Stimulated activated CD4-positive, alpha-beta T cell treated with anti-CD3 and anti-CD28 coated beads, Interleukin-4, amount 100 ng/mL, for 4 hours (primary cell): ENCODE data around the gene F8A1.
"Not testable (repeated sequence)": the region's sequence is repeated elsewhere in the genome, so short reads cannot be mapped to it uniquely, and the experiment has no call there.

ENCODE experiments used
- DNase-seq, 2 experiments: peaks; one replicate each; pipeline ENCODE4 v3.0.0-alpha.2; 2020

The F8A1 gene

DNA sequence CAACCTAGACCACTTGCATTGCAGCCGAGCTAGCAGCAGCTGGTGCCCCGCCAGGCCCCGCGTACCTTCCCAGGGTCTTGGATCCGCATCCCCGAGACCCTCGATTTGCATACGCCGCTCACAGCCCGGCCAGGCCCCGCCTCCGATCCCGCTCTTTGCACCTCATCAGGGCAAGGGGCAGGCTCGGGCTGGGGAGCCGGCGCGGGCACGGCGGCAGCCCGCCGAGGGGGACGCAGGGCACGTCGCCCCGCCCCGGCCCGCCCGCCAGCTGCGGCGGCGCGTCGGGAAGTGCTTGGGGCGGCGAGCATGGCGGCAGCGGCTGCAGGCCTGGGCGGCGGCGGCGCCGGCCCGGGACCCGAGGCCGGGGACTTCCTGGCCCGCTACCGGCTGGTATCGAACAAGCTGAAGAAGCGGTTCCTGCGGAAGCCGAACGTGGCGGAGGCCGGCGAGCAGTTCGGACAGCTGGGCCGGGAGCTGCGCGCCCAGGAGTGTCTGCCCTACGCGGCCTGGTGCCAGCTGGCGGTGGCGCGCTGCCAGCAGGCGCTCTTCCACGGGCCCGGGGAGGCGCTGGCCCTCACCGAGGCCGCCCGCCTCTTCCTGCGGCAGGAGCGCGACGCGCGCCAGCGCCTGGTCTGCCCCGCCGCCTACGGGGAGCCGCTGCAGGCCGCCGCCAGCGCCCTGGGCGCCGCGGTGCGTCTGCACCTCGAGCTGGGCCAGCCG, at the start of gene F8A1:
Gene F8A1 (plus strand): TSS at position 287 of the 720 bp plus-strand sequence. CDS start 20 bp downstream, at position 307.
- DNase-seq = peak; percentile 36 to 43

DNA sequence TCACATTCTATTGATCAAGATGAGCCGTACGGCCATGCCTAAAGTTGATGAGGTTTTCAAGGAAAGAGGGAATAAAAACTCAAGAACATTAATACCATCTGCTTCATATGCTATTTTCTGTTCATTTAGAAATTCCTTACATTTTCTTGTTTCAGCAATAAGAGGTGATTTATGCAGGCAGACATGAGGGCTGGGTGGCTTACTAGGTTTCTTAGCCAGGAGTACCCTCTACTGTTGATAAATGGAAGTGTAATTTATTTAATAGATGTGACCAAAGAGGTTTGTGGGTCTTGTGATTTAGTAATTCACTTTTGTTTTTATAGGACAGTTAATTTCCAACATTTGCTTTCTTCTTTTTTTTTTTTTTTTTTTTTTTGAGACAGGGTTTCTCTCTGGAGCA, 45.3 kb upstream of the F8A1 start:
- DNase-seq = peak in 1 of 2 experiments; percentile 1

DNA sequence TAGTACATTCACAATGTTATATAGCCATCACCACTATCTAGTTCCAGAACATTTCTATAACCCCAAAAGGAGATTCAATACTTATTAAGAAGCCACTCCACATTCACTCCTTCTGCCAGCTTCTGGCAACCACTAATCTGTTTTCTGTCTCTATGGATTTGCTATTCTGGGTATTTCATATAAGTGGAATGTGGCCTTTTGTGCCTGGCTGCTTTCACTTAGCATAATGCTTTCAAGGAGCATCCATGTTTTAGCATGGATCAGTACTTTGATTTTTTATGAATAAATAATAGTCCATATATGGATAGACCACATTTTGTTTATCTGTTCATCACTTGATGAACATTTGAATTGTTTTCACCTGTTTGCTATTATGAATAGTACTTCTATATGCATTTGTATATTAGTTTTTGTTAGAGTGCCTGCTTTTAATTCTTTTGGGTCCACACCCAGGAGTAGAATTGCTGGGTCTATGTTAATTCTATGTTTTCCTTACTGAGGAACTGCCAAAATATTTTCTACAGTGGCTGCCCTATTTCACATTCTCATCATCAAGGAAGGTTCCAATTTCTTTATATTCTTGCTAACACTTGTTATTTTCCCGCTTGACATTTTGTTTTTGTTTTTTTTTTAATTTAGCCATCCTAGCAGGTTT, 35.1 kb upstream of the F8A1 start:
- no peak for DNase-seq

DNA sequence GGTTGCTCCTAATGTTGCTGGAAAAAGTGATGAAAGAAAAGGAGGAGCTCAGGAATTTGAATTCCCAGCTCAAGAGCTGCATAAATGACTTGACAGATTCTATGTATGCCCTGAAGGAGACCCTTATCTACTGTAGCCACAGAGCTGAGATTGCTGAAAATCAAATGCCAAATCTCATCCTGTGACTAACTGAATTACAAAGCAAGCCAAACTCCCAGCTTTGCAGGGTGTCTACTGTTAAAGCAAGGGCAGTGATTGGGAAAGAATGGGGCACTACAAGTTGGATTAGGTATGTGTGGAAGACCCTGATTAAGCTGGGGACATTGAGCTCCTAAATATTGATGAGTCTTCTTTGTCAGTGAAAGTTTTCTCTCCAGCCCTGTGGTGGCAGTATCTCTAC, 30.9 kb upstream of the F8A1 start:
- no peak for DNase-seq

DNA sequence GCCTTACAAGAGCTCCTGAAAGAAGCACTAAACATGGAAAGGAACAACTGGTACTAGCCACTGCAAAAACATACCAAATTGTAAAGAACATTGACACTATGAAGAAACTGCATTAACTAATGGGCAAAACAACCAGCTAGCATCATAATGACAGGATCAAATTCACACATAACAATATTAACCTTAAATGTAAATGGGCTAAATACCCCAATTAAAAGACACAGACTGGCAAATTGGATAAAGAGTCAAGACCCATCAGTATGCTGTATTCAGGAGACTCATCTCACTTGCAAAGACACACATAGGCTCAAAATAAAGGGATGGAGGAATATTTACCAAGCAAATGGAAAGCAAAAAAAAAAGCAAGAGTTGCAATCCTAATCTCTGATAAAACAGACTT, 17.6 kb upstream of the F8A1 start:
- not testable (repeated sequence) for DNase-seq

DNA sequence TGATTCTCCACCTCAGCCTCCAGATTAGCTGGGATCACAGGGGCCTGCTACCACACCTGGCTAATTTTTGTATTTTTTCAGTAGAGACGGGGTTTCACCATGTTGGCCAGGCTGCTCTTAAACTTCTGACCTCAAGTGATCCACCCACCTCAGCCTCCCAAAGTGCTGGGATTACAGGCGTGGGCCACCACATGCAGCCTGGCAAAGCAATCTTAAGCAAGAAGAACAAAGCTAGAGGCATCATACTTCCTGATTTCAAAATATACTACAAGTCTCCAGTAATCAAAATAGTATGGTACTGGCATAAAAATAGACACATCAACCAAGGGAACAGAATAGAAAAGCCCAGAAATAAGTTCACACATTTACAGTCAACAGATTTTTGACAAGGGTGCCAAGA, 12.8 kb upstream of the F8A1 start:
- DNase-seq = no peak

DNA sequence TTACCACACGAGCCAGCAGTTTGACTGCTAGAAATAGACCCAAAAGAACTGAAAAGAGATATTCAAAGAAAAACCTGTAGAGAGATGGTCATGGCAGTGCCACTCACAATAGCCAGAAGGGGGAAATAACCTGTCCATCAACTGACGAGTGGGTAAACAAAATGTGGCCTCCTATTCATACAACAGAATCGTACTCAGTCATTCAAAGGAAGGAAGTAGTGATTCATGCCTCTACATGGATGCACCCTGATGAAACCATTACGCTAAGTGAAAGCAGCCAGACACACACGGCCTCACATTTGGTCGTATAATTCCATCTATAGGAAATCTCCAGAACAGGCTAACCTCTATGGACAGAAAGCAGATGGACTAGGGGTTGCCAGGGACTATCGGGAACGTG, 2.1 kb upstream of the F8A1 start:
- not testable (repeated sequence) for DNase-seq

DNA sequence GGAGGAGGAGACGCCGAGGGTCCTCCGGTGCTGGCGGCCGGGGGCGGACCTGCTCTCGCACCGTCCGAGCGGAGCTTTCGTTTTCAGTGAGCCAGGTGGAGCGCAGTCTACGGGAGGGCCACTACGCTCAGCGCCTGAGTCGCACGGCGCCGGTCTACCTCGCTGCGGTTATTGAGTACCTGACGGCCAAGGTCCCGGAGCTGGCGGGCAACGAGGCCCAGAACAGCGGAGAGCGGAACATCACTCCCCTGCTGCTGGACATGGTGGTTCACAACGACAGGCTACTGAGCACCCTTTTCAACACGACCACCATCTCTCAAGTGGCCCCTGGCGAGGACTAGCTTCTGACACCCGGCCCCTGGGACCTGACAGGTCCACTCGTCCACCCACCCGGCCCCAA, 1.1 kb upstream of the F8A1 start:
- DNase-seq = not testable (repeated sequence)

DNA sequence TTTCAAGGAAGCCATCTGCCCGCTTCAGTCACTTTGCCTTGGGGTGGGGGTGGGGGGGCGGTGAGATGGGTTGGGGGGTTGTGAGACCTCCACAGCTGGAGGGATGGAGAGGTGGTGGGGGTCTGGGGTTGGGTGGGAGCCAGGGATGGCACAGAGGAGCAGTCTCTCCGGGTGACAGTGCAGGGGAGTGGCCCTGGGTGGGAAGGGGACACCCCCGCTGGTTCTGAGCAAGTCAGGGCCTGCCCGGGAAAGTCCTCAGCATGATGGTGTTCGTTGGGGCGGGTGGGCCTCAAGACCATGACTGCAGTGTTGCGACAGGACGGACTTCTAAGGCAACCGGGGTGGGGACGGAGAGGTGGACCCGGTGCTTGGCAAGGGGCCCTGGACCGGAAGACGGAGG, 606 bp upstream of the F8A1 start:
- DNase-seq = not testable (repeated sequence)

DNA sequence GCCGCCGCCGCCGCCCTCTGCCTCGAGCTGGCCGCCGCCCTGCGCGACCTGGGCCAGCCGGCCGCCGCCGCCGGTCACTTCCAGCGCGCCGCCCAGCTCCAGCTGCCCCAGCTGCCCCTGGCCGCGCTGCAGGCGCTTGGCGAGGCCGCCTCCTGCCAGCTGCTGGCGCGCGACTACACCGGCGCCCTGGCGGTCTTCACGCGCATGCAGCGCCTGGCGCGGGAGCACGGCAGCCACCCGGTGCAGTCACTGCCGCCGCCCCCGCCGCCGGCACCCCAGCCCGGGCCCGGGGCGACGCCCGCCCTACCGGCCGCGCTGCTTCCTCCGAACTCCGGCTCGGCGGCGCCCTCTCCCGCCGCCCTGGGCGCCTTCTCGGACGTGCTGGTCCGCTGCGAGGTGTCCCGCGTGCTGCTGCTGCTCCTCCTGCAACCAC, 650 bp downstream of the F8A1 start:
- DNase-seq = not testable (repeated sequence)

DNA sequence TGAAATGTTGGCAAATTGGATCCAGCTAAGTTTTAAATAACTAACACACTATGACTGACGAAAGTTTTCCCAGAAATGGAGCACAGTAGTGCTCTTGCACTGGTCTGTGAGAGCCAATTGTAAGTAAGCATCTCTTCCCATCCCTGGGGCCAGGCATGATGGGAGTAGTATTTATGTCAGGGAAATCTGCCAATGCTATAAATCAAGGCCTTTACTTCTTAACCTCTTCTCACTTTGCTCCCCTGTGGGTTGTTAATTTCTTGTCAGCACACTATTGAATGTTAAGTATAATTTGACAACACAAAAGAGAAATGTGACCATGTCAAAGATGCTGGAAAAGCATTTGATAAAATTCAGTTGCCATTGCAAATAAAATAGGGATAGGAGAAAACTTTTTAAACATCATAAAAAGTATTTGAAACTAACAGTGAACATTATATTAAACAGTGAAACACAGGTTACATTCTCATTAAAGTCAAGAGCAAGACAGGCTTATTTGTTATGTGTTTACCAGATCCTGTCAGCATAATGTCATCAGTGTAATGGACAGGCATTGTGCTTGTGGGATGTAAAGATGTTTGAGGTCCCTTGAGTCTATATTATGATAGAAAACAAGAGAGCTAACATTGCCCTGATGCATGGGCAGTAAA, 5.0 kb downstream of the F8A1 start:
- DNase-seq = no peak

DNA sequence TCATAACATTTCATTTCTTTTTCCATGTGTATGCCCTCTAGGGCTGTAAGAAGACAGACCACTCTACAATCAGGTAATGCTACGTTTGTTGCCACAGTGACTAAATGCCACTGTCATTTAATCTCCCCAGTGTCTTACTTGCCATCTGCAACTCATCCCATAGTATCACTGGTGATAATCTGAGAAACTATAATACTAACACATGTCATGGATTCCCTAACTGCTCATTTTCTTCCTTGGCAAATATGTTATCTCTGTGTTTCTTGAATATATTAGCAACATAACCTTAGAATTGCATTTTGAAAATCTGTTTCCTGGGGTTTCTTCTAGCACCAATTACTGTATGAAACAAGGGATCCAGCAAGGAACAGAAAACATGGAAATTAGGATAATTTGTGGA, 6.1 kb downstream of the F8A1 start:
- DNase-seq = no peak

DNA sequence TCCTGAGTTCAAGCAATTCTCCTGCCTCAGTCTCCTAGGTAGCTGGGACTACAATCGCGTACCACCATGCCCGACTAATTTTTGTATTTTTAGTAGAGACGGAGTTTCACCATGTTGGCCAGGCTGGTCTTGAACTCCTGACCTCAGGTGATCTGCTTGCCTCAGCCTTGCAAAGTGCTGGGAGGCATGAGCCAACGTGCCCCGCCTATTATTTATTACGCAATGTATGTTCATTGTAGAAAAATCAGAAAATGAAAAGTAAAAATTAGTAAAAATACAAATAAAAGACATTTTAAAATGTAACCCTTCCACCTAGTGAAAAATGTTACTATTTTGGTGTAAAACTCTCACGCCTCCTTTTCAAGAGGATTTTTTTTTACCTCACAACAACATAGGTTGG, 14.2 kb downstream of the F8A1 start:
- no peak for DNase-seq

DNA sequence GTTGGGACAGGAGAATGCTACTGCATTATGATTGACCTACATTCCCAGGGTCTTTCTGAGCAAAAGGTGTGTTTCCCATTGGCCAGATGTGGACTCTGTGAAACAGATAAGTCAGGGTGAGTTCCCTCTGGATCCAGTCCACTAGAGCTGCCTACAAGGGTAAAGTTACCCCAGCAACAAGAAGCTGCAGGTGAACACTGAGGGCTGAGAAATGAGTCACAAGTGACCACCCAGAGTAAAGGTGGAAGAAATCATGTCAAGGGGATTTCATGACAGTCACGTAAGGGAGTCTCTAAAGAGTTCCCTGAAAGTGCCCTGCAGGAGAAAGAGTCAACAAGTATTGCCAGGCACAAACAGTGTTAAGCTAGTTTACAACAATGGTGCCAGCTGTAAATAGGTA, 16.3 kb downstream of the F8A1 start:
- DNase-seq = no peak

DNA sequence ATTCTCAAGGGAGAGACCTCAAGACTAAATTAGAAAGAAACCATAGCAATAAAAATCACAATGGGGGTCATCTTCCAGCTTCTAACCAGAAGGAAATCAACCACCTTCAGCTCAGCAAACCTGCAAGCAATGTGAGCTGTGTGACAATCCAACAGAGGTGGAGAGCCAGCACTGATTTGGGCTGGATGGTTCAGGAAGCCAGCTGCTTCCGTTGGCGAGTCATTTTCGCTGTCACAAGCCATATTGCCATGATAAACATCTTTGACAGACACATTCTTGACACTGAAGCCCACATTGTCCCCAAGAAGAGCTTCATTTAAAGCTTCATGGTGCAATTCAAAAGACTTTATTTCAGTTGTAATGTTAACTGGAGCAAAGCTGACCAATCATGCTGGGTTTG, 22.7 kb downstream of the F8A1 start:
- DNase-seq = no peak

DNA sequence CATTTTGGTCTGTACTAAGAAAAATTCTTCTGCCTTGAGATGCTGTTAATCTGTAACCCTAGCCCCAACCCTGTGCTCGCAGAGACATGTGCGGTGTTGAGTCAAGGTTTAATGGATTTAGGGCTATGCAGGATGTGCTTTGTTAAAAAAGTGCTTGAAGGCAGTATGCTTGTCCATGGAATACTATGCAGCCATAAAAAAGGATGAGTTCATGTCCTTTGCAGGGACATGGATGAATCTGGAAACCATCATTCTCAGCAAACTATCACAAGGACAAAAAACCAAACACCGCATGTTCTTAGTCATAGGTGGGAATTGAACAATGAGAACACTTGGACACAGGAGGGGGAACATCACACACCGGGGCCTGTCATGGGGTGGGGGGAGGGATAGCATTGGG, 23.9 kb downstream of the F8A1 start:
- not testable (repeated sequence) for DNase-seq

DNA sequence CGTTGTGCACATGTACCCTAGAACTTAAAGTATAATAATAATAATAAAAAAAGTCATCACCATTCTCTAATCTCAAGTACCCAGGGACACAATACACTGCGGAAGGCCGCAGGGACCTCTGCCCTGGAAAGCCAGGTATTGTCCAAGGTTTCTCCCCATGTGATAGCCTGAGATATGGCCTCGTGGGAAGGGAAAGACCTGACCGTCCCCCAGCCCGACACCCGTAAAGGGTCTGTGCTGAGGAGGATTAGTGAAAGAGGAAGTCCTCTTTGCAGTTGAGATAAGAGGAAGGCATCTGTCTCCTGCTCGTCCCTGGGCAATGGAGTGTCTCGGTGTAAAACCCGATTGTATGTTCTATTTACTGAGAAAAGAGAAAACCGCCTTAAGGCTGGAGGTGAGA, 24.4 kb downstream of the F8A1 start:
- DNase-seq = not testable (repeated sequence)

DNA sequence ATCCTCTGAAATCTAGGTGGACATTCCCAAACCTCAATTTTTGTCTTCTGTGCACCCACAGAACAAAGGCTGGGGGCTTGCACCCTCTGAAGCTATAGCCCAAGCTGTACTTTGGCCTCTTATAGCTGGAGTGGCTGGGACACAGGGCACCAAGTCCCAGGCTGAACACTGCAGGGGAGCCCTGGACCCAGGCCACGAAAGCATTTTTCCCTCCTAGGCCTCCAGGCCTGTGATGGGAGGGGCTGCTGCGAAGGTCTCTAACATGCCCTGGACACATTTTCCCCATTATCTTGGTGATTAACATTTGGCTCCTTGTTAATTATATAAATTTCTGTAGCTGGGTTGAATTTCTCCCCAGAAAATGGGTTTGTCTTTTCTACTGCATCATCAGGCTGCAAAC, 27.9 kb downstream of the F8A1 start:
- DNase-seq = no peak

DNA sequence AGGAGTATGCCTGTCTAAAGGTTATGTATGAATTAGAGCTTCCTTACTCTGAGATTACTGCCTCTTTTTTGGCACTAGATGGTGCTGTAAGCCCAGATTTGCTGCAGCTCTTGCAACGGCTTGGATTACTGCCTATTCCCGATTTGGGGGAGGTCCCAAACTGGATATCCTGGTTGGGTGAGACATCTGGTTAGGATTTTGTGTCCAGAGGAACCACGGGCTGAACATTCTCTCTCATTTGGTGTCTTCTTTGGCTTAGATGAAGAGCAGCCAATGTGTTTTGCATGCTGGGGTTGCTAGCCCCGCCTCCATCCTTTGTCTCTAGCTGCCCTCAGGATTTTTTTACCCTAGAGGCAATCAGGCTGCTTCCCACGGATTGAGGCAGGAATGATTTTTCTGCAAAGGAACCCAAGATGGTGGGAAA, 31.9 kb downstream of the F8A1 start:
- peak; percentile 1 to 5 for DNase-seq

DNA sequence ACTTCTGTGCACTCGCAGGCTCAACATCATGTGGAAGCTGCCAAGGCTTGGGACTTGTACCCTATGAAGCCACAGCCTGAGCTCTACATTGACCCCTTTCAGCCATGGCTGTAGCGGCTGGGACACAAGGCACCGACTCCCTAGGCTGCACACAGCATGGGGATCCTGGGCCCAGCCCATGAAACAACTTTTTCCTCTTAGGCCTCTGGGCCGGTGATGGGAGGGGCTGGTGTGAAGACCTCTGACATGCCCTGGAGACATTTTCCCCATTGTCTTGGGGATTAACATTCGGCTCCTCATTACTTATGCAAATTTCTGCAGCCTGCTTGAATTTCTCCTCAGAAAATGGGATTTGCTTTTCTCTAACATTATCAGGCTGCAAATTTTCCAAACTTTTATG, 38.6 kb downstream of the F8A1 start:
- DNase-seq = not testable (repeated sequence)
